Spleen (tissue), 7 donors: ENCODE measurements around the gene SPRY2.

Source experiments
- CTCF ChIP-seq, 11 experiments: fragments of 200-600 bp in 7 of 11; fragments of 450-650 bp in 4 of 11; sonication (generic) in 4 of 11; IDR thresholded peaks in 8 of 11; conservative IDR thresholded peaks in 3 of 11; 1 replicate in 7 of 11; 2 replicates in 4 of 11; pipeline versions ENCODE4 v1.4.0 to v1.8.0; 2016 to 2021; ENCODE audit warnings: antibody characterized with exemption in 11 of 11, inconsistent platforms in 4 of 11, mild to moderate bottlenecking in 1 of 11
- POLR2AphosphoS5 ChIP-seq, 3 donors: sonication (generic); formaldehyde crosslinking; IDR thresholded peaks; one replicate each; pipeline ENCODE4 v1.5.1; 2017; ENCODE audit warnings: antibody characterized with exemption in 3 of 3
- donor health status: DM: no; HTN: no; CAD: no; lungs with moderate emphysema.
- donor health status: DM: no; HTN: no; CAD: no.
- donor health status: DM: no; HTN: no; CAD: no.

GRCh38 chr13:80382576-80382975, 41.6 kb upstream of the SPRY2 start:
- no peak for TF ChIP-seq CTCF (IDR thresholded peaks at IDR 0.05 in 8 of 11, conservative IDR thresholded peaks at IDR 0.05 in 3 of 11)
- no peak for TF ChIP-seq POLR2AphosphoS5 (IDR thresholded peaks at IDR 0.05)
